Measurements from ENCODE around the gene TRIM31.
A peak's percentile ranks its signal among the peaks of the same experiment; 100 is the strongest.

TRIM31 gene

GRCh38 chr6:30071081-30071818, 41.6 kb downstream of the TRIM31 start:
- peaks cover 5% of the 10 kb centered on the region; the same call in 1 of the 2 replicates for H3K36me3 ChIP-seq (ENCODE audit: insufficient read depth, low read length)
- no peak overlapping the region for H3K4me3 ChIP-seq
- TF ChIP-seq FOXP2 (optimal IDR thresholded peaks at IDR 0.05; ENCODE audit: control extremely low read depth, extremely low read length, insufficient read depth) (no peak), EZH2 (IDR thresholded peaks at IDR 0.05) (no peak)
- H3K9me3 ChIP-seq (ENCODE audit: low read depth, low read length): no peaks in the 10 kb centered on the region
- no peak overlapping the region for H3K9ac ChIP-seq (ENCODE audit: insufficient read length)
- no peak overlapping the region for H3K27ac ChIP-seq
- no peak for DNase-seq (ENCODE audit: low read depth, low spot score)

DNA sequence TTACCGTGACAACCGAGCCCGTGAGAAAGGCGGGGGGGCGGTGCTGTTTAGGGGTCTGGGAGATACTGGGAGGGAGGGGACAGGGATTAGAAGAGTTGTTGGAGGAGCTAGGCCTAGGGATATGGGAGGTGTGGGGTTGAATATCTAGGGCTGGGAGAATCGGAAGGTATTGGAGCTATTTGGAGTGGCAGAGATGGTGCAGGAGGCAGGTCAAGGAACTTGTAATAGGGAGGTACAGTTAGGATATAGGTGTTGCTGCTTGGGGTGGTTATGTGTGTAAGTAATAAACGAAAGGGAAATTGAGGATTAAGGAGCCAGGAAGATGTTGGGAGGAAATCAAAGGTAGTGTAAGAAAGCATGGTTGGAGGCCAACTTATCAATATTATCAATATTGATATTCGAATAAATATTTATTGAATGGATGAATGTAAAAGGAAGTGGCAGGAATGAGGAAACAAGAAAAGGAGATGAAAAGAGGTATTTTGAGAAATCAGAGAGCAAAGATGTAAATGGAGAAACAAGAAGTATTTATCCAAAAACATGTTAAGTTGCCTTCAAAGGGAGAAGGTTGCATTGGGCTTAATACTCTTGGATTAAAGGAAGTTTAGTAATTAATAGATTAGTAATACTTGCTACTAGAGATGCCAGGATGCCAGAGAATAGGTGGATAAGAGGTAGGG, 45.3 kb downstream of the TRIM31 start:
- H3K9ac ChIP-seq (ENCODE audit: insufficient read length): peak overlapping the region; percentile 74
- H3K9me3 ChIP-seq (ENCODE audit: low read depth, low read length): no peaks in the 10 kb centered on the region
- peaks cover 14% of the 10 kb centered on the region for H3K36me3 ChIP-seq (ENCODE audit: insufficient read depth, low read length)
- peak; percentile 16 for DNase-seq (ENCODE audit: low read depth, low spot score)
- peak overlapping the region; percentile 81 for H3K4me3 ChIP-seq
- TF ChIP-seq EZH2 (IDR thresholded peaks at IDR 0.05): no peak
- TF ChIP-seq FOXP2 (optimal IDR thresholded peaks at IDR 0.05; ENCODE audit: control extremely low read depth, extremely low read length, insufficient read depth): no peak
- TF ChIP-seq POLR2AphosphoS5 (IDR thresholded peaks at IDR 0.05; ENCODE audit: borderline replicate concordance, low read depth, low read length): no peak
- H3K27ac ChIP-seq: no peak overlapping the region

- peaks cover 14% of the 10 kb centered on the region for H3K36me3 ChIP-seq (ENCODE audit: insufficient read depth, low read length)
- peak within 1 kb of the TSS; percentile 81 for H3K4me3 ChIP-seq
- DNase-seq (ENCODE audit: low read depth, low spot score): peak; percentile 98
- peak within 1 kb of the TSS; percentile 83 for H3K9ac ChIP-seq (ENCODE audit: insufficient read length)
- peak within 1 kb of the TSS; percentile 82 for H3K27ac ChIP-seq
- no peaks in the 10 kb centered on the region for H3K9me3 ChIP-seq (ENCODE audit: low read depth, low read length)
- TF ChIP-seq POLR2AphosphoS5 (IDR thresholded peaks at IDR 0.05; ENCODE audit: borderline replicate concordance, low read depth, low read length) (peak; percentile 95), FOXP2 (optimal IDR thresholded peaks at IDR 0.05; ENCODE audit: control extremely low read depth, extremely low read length, insufficient read depth) (peak; percentile 34), EZH2 (IDR thresholded peaks at IDR 0.05) (no peak)
Measured at GRCh38 chr6:30066577-30067459, 46.1 kb downstream of the TRIM31 start, which contains the start of gene PPP1R11. PPP1R11 (plus strand) TSS chr6:30067198; CDS start chr6:30067411, 213 bp downstream.

- TF ChIP-seq POLR2AphosphoS5 (IDR thresholded peaks at IDR 0.05; ENCODE audit: borderline replicate concordance, low read depth, low read length): no peak
- no peak for TF ChIP-seq EZH2 (IDR thresholded peaks at IDR 0.05)
- no peak for TF ChIP-seq FOXP2 (optimal IDR thresholded peaks at IDR 0.05; ENCODE audit: control extremely low read depth, extremely low read length, insufficient read depth)
- Histone ChIP-seq H3K36me3 (ENCODE audit: insufficient read depth, low read length) (peaks cover 14% of the 10 kb centered on the region), H3K27ac (peak overlapping the region; percentile 82), H3K9ac (ENCODE audit: insufficient read length) (peak overlapping the region; percentile 83), H3K9me3 (ENCODE audit: low read depth, low read length) (no peaks in the 10 kb centered on the region), H3K4me3 (peak overlapping the region; percentile 81)
- no peak for DNase-seq (ENCODE audit: low read depth, low spot score)
Measured at GRCh38 chr6:30066082-30066481, 46.8 kb downstream of the TRIM31 start.

DNA sequence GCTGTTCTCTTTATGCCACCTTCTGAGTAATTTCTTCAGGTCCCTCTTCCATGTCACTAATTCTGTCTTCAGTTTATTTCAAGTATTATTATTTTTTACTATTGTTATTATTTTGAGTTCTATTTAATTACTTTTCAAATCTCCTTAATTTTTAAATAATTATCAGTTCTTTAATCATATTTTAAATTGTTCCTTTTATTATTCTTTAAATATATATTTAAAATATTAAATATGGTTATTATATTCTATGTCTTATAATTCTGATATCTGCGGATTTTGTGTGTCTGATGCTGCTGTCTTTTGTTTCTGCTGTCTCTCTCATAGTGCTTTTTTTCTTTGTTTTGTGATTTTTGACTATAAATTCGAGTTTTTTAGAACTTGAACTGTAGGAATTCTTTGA, 49.6 kb downstream of the TRIM31 start:
- Histone ChIP-seq H3K4me3 (no peak overlapping the region), H3K9me3 (ENCODE audit: low read depth, low read length) (no peaks in the 10 kb centered on the region), H3K27ac (no peak overlapping the region), H3K9ac (ENCODE audit: insufficient read length) (no peak overlapping the region), H3K36me3 (ENCODE audit: insufficient read depth, low read length) (peaks cover 9% of the 10 kb centered on the region)
- DNase-seq (ENCODE audit: low read depth, low spot score): no peak
- TF ChIP-seq FOXP2 (optimal IDR thresholded peaks at IDR 0.05; ENCODE audit: control extremely low read depth, extremely low read length, insufficient read depth): no peak
- TF ChIP-seq POLR2AphosphoS5 (IDR thresholded peaks at IDR 0.05; ENCODE audit: borderline replicate concordance, low read depth, low read length): no peak
- no peak for TF ChIP-seq EZH2 (IDR thresholded peaks at IDR 0.05)

DNA sequence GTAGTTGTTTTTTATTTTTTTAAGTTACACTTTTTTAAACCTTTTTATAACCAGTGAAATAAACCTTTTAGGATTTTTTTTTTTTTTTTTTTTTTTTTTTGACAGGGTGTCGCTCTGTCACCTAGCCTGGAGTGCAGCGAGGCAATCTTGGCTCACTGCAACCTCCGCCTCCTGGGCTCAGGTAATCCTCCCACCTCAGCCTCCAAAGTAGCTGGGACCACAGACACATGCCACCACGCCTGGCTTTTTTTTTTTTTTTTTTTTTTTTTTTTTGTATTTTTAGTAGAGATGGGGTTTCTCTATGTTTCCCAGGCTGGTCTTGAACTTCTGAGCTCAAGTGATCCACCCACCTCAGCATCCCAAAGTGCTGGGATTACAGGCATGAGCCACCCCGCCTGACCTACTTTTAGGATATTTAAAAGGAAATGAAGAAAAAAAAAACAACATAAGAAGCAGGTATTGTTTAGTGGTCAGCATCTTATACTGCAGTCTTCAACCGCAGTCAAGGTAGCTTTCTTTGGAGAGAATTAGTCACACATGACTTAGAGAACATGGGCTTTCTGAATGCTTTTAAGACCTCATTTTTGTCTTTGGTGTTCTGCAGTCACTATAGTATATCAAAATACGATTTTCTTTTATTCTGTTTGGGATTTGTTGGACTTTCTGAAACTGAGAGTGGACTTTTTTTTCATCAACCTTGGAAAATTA, 50.3 kb downstream of the TRIM31 start:
- peaks cover 12% of the 10 kb centered on the region for H3K36me3 ChIP-seq (ENCODE audit: insufficient read depth, low read length)
- DNase-seq (ENCODE audit: low read depth, low spot score): no peak
- peak overlapping the region; percentile 94 for H3K4me3 ChIP-seq
- TF ChIP-seq FOXP2 (optimal IDR thresholded peaks at IDR 0.05; ENCODE audit: control extremely low read depth, extremely low read length, insufficient read depth): no peak
- no peak for TF ChIP-seq POLR2AphosphoS5 (IDR thresholded peaks at IDR 0.05; ENCODE audit: borderline replicate concordance, low read depth, low read length)
- TF ChIP-seq EZH2 (IDR thresholded peaks at IDR 0.05): no peak
- H3K9ac ChIP-seq (ENCODE audit: insufficient read length): peak overlapping the region; percentile 95
- no peaks in the 10 kb centered on the region for H3K9me3 ChIP-seq (ENCODE audit: low read depth, low read length)
- H3K27ac ChIP-seq: no peak overlapping the region

DNA sequence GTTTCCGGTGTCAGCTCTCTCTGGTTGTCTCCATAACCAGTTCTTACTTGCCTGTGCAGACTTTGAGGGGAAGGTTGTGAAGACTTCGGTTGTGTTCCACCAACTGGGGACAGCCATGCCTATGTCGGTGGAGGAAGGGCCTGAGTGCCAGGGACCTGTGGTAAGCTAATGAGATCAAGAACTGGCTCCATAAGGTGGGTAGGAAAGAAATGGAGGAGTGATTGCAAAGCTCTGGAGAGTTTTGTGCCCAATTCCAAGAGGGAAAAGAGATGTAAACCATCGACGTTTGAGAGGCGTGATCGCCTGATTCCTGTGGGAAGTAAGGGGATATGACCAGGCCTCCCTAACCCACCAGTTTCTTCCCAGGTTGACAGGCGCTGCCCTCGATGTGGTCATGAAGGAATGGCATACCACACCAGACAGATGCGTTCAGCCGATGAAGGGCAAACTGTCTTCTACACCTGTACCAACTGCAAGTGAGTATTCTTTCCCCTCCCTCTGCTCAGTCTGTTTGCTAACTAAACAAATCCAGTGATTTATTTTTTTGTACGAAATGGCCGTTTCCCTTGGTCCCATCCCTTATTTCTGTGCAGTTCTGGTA, 50.9 kb downstream of the TRIM31 start:
- Histone ChIP-seq H3K27ac (peak overlapping the region; percentile 40; the same call in 1 of the 2 replicates), H3K9ac (ENCODE audit: insufficient read length) (peak overlapping the region; percentile 95), H3K36me3 (ENCODE audit: insufficient read depth, low read length) (peaks cover 12% of the 10 kb centered on the region), H3K4me3 (peak overlapping the region; percentile 94), H3K9me3 (ENCODE audit: low read depth, low read length) (no peaks in the 10 kb centered on the region)
- TF ChIP-seq FOXP2 (optimal IDR thresholded peaks at IDR 0.05; ENCODE audit: control extremely low read depth, extremely low read length, insufficient read depth): no peak
- TF ChIP-seq POLR2AphosphoS5 (IDR thresholded peaks at IDR 0.05; ENCODE audit: borderline replicate concordance, low read depth, low read length): no peak
- TF ChIP-seq EZH2 (IDR thresholded peaks at IDR 0.05): no peak
- DNase-seq (ENCODE audit: low read depth, low spot score): no peak
